Small intestine (tissue), 7 donors: ENCODE measurements around the gene COL5A1. TPM values are rescaled to one million over a fixed set of nuclear protein-coding genes. Genes with fewer than 3 reads are reported as not detected.

Experiments
- DNase-seq, 2 donors: peaks; one replicate each; pipeline versions ENCODE4 v3.0.0 to v3.0.0-alpha.2; 2013
- FAIRE-seq: peaks from 2 replicates; lab custom pipeline; 2012; peaks lifted over from hg19 to GRCh38; lab: Jason Lieb, UNC
- H3K27ac ChIP-seq, 3 donors: one replicate each; pipeline ENCODE4 v1.5.1; 2013; ENCODE audit warnings: low read length in 2 of 3, mild to moderate bottlenecking in 2 of 3, control low read depth in 1 of 3, inconsistent platforms in 1 of 3, low read depth in 1 of 3, moderate library complexity in 1 of 3
- H3K27me3 ChIP-seq, 3 donors: one replicate each; pipeline ENCODE4 v1.6.1; 2013; ENCODE audit warnings: low read length in 3 of 3, inconsistent platforms in 1 of 3; ENCODE audit not compliant: control insufficient read depth in 3 of 3, insufficient read depth in 3 of 3
- H3K36me3 ChIP-seq, 3 donors: one replicate each; pipeline ENCODE4 v1.6.1; 2013; ENCODE audit warnings: low read length in 3 of 3, inconsistent platforms in 1 of 3, low read depth in 1 of 3, mild to moderate bottlenecking in 1 of 3, moderate library complexity in 1 of 3; ENCODE audit not compliant: control insufficient read depth in 3 of 3, insufficient read depth in 2 of 3
- H3K4me1 ChIP-seq, 3 donors: one replicate each; pipeline ENCODE4 v1.6.1; 2013; ENCODE audit warnings: low read length in 2 of 3, inconsistent platforms in 1 of 3, low read depth in 1 of 3, mild to moderate bottlenecking in 1 of 3, moderate library complexity in 1 of 3; ENCODE audit not compliant: control insufficient read depth in 3 of 3, insufficient read depth in 2 of 3
- H3K4me3 ChIP-seq, 3 donors: one replicate each; pipeline ENCODE4 v1.5.1; 2013; ENCODE audit warnings: low read length in 3 of 3, control low read depth in 1 of 3, inconsistent platforms in 1 of 3, low read depth in 1 of 3, mild to moderate bottlenecking in 1 of 3, moderate library complexity in 1 of 3
- H3K9me3 ChIP-seq, 2 donors: one replicate each; pipeline ENCODE4 v1.6.1; 2013; ENCODE audit warnings: low read depth in 1 of 2, low read length in 1 of 2; ENCODE audit not compliant: control insufficient read depth in 2 of 2, insufficient read depth in 1 of 2
- WGBS, 3 donors: extraction: QIAGEN DNeasy Blood & Tissue Kit; methylation state at CpG; one replicate each; pipeline ENCODE4 v1.1.7; 2013; 5-methylcytosine and 5-hydroxymethylcytosine counted together
- polyA plus RNA-seq, 4 donors: library from polyadenylated mRNA; stranded (reverse) in 3 of 4; unstranded in 1 of 4; fragments of 200-250 nt in 3 of 4; fragments of 120-200 nt in 1 of 4; gene quantifications; one replicate each; pipeline versions ENCODE4 v1.2.1 to v1.2.3, GENCODE V29; 2013
- donor health status: healthy with polysubstance abuse.
- donor health status: control.
- donor health status: control.
- donor health status: Bipolar disorder and iron deficiency.
- donor health status: healthy.

The COL5A1 gene
- polyA plus RNA-seq, 4 donors: 0.22 to 54.0 (median 5.4) TPM

DNA sequence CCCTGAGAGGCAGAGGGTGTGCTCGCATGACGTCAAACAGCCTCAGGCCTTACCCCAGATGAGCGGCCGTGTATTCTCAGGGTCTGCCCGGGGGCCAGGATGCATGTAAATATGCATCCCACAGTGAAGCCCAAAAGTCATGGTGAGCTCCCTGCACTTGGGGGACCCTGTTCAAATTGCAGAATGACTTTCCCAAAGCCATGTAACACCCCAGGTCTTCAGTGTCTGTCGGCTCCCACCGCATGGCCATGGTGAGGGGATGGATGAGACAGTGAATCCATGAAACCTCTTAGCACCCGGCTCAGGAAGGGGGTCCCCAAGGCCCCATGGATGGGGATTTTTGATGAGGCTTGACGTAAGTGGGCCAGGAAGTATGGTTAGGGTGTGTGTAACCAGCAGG lies 9.3 kb upstream of the COL5A1 start:
- Histone ChIP-seq H3K27me3 (no peaks in the 10 kb centered on the region), H3K27ac (no peak overlapping the region), H3K36me3 (no peaks in the 10 kb centered on the region), H3K9me3 (no peaks in the 10 kb centered on the region), H3K4me1 (no peaks in the 10 kb centered on the region), H3K4me3 (no peak overlapping the region)
- no peak for FAIRE-seq
- DNase-seq: no peak
- WGBS, 3 donors: 83 to 89% (median 86%) methylated on average over 9 of the region's 9 CpGs

DNA sequence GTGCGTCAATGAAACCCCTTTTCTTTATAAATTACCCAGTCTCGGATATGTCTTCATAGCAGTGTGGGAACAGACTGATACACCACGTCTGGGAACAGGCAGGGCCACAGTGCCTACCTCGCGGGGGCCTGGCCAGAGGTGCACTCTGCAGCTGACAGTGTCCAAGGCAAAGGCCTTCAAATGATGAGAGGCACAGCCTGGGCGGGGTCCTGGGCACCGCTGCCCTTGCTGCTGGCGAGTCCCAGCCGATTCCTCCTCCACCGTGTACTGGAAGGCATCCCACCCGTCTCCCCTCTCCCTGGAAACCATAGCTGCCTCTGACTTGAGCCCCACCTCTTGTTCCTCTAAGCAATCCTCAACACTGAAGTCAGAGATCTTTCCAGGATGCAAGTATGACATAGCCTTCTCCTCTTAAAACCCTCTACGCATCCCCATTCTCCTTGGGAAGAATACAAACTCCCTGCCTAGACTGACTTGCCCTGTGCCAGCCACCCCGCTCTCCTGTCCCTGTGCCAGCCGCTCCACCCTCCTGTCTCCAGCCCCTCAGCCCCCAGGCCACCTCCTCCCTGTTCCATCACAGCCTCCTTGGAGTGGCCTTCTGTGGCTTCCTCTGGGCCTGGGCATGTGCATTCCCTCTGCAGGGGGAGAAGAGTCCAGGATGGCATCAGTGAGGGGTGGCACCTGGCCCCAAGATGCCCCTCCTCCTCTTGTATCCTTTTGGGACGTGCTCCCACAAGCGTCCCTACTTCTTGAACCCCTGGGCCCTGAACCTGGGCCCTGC lies 8.1 kb upstream of the COL5A1 start:
- no peak overlapping the region for H3K27ac ChIP-seq
- no peaks in the 10 kb centered on the region for H3K27me3 ChIP-seq
- H3K36me3 ChIP-seq: no peaks in the 10 kb centered on the region
- FAIRE-seq (no peak), DNase-seq (no peak)
- no peaks in the 10 kb centered on the region for H3K9me3 ChIP-seq
- no peaks in the 10 kb centered on the region for H3K4me1 ChIP-seq
- 73 to 85% (median 78%) methylated on average over 15 to 16 of the region's 16 CpGs for WGBS, 3 donors
- H3K4me3 ChIP-seq: no peak overlapping the region

DNA sequence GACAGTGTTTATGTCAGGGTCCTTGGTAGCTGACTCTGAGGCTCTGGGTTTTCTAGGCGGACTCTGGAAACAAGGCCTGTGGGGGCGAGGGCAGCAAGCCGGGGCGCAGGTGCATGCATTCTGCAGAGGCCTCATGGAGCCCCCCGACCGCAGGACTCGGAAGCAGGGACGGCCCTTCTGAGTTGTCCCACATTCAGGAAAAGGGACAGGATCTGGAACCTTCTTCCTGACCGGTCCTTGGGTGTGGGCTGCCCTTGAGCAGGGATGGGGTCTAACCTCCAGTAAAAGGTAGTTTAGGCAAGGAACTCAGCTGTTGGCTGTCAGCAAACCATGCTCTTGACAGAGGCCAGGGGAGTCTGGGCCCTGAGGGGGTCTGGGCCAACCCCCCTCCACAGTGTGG lies 7.4 kb upstream of the COL5A1 start:
- no peaks in the 10 kb centered on the region for H3K9me3 ChIP-seq
- no peak overlapping the region for H3K4me3 ChIP-seq
- DNase-seq (no peak), FAIRE-seq (no peak)
- no peak overlapping the region for H3K27ac ChIP-seq
- no peaks in the 10 kb centered on the region for H3K27me3 ChIP-seq
- no peaks in the 10 kb centered on the region for H3K4me1 ChIP-seq
- 80 to 90% (median 83%) methylated on average over 9 of the region's 9 CpGs for WGBS, 3 donors
- no peaks in the 10 kb centered on the region for H3K36me3 ChIP-seq

DNA sequence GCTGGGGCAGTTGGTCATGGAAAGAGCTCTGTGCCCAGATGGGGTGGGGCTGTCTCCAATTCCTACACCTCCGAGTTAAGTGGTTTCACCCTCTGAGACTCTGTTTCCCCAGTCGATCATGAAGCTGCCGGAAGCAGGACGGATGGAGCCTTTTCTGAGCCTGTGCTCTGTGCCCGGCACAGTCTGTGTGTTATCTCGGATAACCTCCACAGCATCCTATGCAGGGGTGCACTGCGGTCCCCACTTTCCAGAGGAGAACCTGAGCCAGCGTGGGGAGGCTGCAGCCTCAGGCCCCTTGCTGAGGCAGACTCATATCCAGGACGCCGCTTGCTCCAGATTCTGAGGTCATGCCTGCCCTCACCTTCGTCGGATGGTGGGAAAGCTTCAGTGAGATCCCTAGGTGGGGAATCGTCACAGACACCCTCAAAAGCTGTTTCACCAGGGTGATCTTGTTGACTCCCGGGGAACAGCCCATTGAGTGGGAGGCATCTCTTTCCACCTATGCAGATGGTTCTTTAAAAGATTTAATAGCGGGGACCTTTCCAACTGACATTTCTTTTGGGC lies 6.9 kb upstream of the COL5A1 start:
- Histone ChIP-seq H3K36me3 (no peaks in the 10 kb centered on the region), H3K27me3 (peaks cover 0 to 3% (median 0%) of the 10 kb centered on the region in 3 donors), H3K4me3 (no peak overlapping the region), H3K4me1 (no peaks in the 10 kb centered on the region), H3K9me3 (no peaks in the 10 kb centered on the region), H3K27ac (no peak overlapping the region)
- DNase-seq (no peak), FAIRE-seq (no peak)
- 84 to 92% (median 87%) methylated on average over 15 of the region's 15 CpGs for WGBS, 3 donors

DNA sequence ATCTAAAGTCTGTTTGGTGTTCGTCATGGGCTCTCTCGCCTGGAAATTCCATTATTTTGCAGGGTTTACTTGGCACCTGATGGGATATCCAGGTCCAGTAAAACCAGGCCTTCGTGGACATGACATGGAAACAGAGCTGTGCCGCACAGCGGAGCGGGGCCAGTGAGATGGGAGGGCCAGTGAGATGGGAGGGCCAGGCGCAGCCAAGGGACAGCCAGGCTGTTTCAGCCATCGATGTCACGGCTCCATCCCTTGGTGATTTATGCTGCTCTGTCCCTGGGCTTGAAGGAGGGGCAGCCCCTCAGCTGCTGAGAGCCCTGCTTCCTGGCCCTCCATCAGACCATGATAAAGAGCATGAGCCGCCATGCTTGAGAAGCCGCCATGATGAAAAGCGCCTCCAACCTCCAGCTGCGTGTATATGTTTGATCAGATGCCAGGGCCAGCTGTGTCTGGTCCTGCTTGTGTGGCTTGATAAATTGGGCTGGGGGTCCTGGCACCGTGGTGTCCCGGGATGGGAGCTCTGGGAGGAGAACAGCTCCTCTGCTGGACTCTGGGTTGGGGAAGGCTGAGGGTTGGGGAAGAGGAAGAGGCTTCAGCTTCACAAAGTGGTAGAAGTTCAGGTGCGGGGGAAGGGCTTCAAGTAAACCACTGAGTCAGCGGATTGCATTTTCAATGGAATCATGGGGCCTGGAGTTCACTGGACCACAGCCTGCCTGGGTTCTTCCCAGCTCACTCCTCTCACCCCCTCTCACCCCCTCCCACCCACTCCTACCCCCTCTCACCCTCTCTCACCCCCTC lies 6.1 kb upstream of the COL5A1 start:
- no peaks in the 10 kb centered on the region for H3K36me3 ChIP-seq
- H3K4me3 ChIP-seq: no peak overlapping the region
- H3K4me1 ChIP-seq: peaks cover 0 to 2% (median 0%) of the 10 kb centered on the region in 3 donors
- FAIRE-seq (no peak), DNase-seq (no peak)
- H3K27me3 ChIP-seq: peaks cover 0 to 6% (median 0%) of the 10 kb centered on the region in 3 donors
- no peaks in the 10 kb centered on the region for H3K9me3 ChIP-seq
- no peak overlapping the region for H3K27ac ChIP-seq
- 86 to 88% (median 88%) methylated on average over 17 of the region's 17 CpGs for WGBS, 3 donors

DNA sequence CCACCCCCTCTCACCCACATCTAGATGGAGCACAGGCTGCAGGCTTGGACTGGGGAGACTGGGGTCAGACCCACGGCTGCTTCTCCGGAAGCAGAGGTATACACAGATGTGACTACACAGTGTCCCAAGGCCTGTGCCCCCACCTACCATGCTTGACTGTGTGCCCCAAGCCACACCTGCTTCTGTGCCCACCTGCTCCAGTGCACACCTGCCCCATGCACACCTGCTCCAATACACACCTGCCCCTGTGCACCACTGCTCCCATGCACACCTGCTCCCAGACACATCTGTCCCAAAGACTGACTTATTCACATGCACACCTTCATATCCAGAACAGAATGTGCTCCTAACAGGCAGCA lies 5.5 kb upstream of the COL5A1 start:
- H3K4me1 ChIP-seq: peaks cover 0 to 7% (median 0%) of the 10 kb centered on the region in 3 donors
- H3K27ac ChIP-seq: no peak overlapping the region
- 88 to 91% (median 89%) methylated on average over 2 of the region's 2 CpGs for WGBS, 3 donors
- no peak overlapping the region for H3K4me3 ChIP-seq
- no peak for FAIRE-seq
- DNase-seq: no peak
- peaks cover 0 to 10% (median 0%) of the 10 kb centered on the region in 3 donors for H3K27me3 ChIP-seq
- no peaks in the 10 kb centered on the region for H3K36me3 ChIP-seq
- H3K9me3 ChIP-seq: no peaks in the 10 kb centered on the region

DNA sequence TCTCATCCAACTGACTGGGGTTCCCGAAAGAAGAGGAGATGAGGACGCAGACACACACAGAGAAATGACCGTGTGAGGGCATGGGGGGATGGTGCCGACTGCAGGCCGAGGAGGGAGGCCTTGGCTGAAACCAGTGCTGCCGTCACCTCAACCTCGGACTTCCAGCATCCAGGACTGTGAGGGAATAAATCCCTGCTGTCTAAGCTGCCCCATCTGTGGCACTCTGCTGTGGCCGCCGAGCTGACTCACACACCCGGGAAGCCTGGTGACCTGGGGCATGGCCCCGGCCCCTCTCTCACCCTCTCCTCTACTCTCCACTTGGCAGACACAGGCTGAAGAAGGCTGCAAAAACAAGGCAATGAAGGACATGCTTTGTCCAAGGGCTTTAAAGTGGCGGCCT lies 4.4 kb upstream of the COL5A1 start:
- Histone ChIP-seq H3K4me1 (peaks cover 0 to 8% (median 0%) of the 10 kb centered on the region in 3 donors), H3K27ac (no peak overlapping the region), H3K4me3 (no peak overlapping the region), H3K27me3 (peaks cover 0 to 11% (median 6%) of the 10 kb centered on the region in 3 donors), H3K36me3 (no peaks in the 10 kb centered on the region), H3K9me3 (no peaks in the 10 kb centered on the region)
- FAIRE-seq (no peak), DNase-seq (no peak)
- 56 to 68% (median 62%) methylated on average over 12 of the region's 12 CpGs for WGBS, 3 donors

DNA sequence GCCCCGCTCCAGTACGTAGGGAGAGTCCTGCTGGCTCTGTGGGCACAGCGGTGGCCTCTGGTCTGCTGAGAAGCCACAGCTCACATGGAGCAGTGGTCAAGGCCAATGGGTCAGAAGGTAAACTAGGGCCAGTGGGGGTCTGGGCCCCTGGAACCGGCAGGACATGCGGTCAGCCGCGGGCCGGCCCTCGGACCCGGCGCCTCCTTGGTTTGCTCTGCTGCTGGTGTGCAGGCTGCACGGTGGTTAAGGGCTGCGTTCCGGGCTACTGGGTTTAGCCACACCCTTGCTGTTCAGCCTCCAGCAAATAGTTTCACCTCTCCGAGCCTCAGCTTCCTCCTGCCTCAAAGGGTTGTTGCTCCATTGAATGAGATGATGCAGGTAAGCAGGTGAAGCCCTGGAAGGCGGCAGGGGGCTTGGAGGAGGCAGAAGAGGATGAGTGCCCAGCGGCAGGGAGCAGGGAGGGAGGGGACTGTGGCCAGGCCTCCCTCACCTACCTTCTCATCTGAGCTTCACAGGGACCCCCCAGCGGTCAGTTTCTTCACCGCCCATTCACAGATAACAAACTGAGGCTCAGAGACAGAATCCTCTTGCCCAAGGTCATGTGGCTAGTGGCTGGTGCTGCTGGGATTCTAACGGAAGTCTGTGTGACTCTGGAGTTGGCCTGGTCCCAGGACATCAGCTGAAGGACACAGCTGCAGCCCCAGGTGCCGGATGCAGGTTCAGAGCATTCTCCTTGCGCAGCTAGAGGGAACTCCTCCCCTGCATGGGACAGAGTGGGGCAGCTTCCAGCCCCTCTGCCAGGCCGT lies 3.7 kb upstream of the COL5A1 start:
- Histone ChIP-seq H3K4me3 (no peak overlapping the region), H3K9me3 (no peaks in the 10 kb centered on the region), H3K4me1 (peaks cover 0 to 8% (median 0%) of the 10 kb centered on the region in 3 donors), H3K27me3 (peaks cover 4 to 15% (median 7%) of the 10 kb centered on the region in 3 donors), H3K36me3 (no peaks in the 10 kb centered on the region), H3K27ac (no peak overlapping the region)
- FAIRE-seq (no peak), DNase-seq (no peak)
- 70 to 75% (median 74%) methylated on average over 23 of the region's 23 CpGs for WGBS, 3 donors
